Type B pancreatic cell (in vitro differentiated cells): Measurements from ENCODE around the gene TMEM120B. TPM values are rescaled to one million over a fixed set of nuclear protein-coding genes. Genes with fewer than 3 reads are reported as not detected.

Experiments
- DNase-seq: peaks from one replicate; pipeline ENCODE4 v3.0.0; 2021; ENCODE audit warnings: mixed read lengths; ENCODE audit not compliant: unreplicated experiment; ENCODE audit errors: extremely low spot score
- H3K27ac Mint-ChIP-seq: 2 replicates; pipeline ENCODE4 v1.8.0; 2021; ENCODE audit warnings: mild to moderate bottlenecking, mixed read lengths
- H3K27me3 Mint-ChIP-seq: 2 replicates; pipeline ENCODE4 v1.8.0; 2021; ENCODE audit warnings: mixed read lengths
- H3K36me3 Mint-ChIP-seq: 2 replicates; pipeline ENCODE4 v1.8.0; 2021; ENCODE audit warnings: mixed read lengths
- H3K4me1 Mint-ChIP-seq: one replicate; pipeline ENCODE4 v1.8.0; 2021; ENCODE audit warnings: mixed read lengths; ENCODE audit not compliant: unreplicated experiment
- H3K4me3 Mint-ChIP-seq: 2 replicates; pipeline ENCODE4 v1.8.0; 2021; ENCODE audit warnings: mild to moderate bottlenecking, mixed read lengths
- H3K9me3 Mint-ChIP-seq: 2 replicates; pipeline ENCODE4 v1.8.0; 2021; ENCODE audit warnings: mixed read lengths
- CTCF ChIP-seq: fragments of 200-600 bp; sonication (generic); conservative IDR thresholded peaks from 2 replicates; pipeline ENCODE4 v1.5.0; 2021; ENCODE audit warnings: antibody characterized with exemption, mild to moderate bottlenecking
- total RNA-seq: library from RNA; stranded (reverse); gene quantifications from 2 replicates; pipeline ENCODE4 v1.2.1, GENCODE V29; 2021; ENCODE audit warnings: low replicate concordance

Gene TMEM120B
- total RNA-seq, 1 donor from 2014 or later = 14.0 TPM

GRCh38 chr12:121724925-121725324, 12.4 kb downstream of the TMEM120B start:
- Mint-ChIP-seq H3K27ac (no peak overlapping the region), H3K4me1 (peaks cover 3% of the 10 kb centered on the region), H3K9me3 (no peaks in the 10 kb centered on the region), H3K36me3 (peaks cover 11% of the 10 kb centered on the region), H3K4me3 (no peak overlapping the region), H3K27me3 (no peaks in the 10 kb centered on the region)
- no peak for DNase-seq
- TF ChIP-seq CTCF = no peak

- no peak for DNase-seq
- Mint-ChIP-seq H3K4me1 (no peaks in the 10 kb centered on the region), H3K9me3 (no peaks in the 10 kb centered on the region), H3K4me3 (no peak overlapping the region), H3K27ac (no peak overlapping the region), H3K36me3 (peaks cover 11% of the 10 kb centered on the region), H3K27me3 (no peaks in the 10 kb centered on the region)
- no peak for TF ChIP-seq CTCF
Measured at GRCh38 chr12:121725423-121725822, 12.9 kb downstream of the TMEM120B start.

GRCh38 chr12:121729021-121729420, 16.5 kb downstream of the TMEM120B start:
- H3K36me3 Mint-ChIP-seq = peaks cover 11% of the 10 kb centered on the region
- no peak for DNase-seq
- no peak overlapping the region for H3K27ac Mint-ChIP-seq
- H3K4me1 Mint-ChIP-seq = no peaks in the 10 kb centered on the region
- no peaks in the 10 kb centered on the region for H3K9me3 Mint-ChIP-seq
- H3K4me3 Mint-ChIP-seq = no peak overlapping the region
- no peak for TF ChIP-seq CTCF
- H3K27me3 Mint-ChIP-seq = no peaks in the 10 kb centered on the region

- no peaks in the 10 kb centered on the region for H3K4me1 Mint-ChIP-seq
- no peaks in the 10 kb centered on the region for H3K27me3 Mint-ChIP-seq
- H3K9me3 Mint-ChIP-seq = no peaks in the 10 kb centered on the region
- no peak for TF ChIP-seq CTCF
- no peak overlapping the region for H3K4me3 Mint-ChIP-seq
- H3K36me3 Mint-ChIP-seq = no peaks in the 10 kb centered on the region
- no peak overlapping the region for H3K27ac Mint-ChIP-seq
- no peak for DNase-seq
Measured at GRCh38 chr12:121731473-121731872, 18.9 kb downstream of the TMEM120B start.

GRCh38 chr12:121733849-121734248, 21.3 kb downstream of the TMEM120B start:
- Mint-ChIP-seq H3K27ac (no peak overlapping the region), H3K4me3 (no peak overlapping the region), H3K36me3 (no peaks in the 10 kb centered on the region), H3K27me3 (no peaks in the 10 kb centered on the region), H3K9me3 (no peaks in the 10 kb centered on the region), H3K4me1 (no peaks in the 10 kb centered on the region)
- DNase-seq = no peak
- no peak for TF ChIP-seq CTCF

- no peak overlapping the region for H3K4me3 Mint-ChIP-seq
- no peak for DNase-seq
- no peaks in the 10 kb centered on the region for H3K9me3 Mint-ChIP-seq
- peaks cover 5% of the 10 kb centered on the region for H3K36me3 Mint-ChIP-seq
- H3K27ac Mint-ChIP-seq = no peak overlapping the region
- no peaks in the 10 kb centered on the region for H3K27me3 Mint-ChIP-seq
- H3K4me1 Mint-ChIP-seq = peaks cover 6% of the 10 kb centered on the region
- TF ChIP-seq CTCF = no peak
Measured at GRCh38 chr12:121738340-121738858, 25.8 kb downstream of the TMEM120B start.
